Smooth muscle cell (in vitro differentiated cells): ENCODE measurements around the gene ATG7. TPM values are rescaled to one million over a fixed set of nuclear protein-coding genes. Genes with fewer than 3 reads are reported as not detected.

Source experiments
- DNase-seq: peaks from one replicate; lab custom pipeline; 2025; ENCODE audit not compliant: unreplicated experiment; lab: John Stamatoyannopoulos, UW
- H2AFZ ChIP-seq: fragments of 200-600 bp; sonication (generic); 2 replicates; pipeline ENCODE4 v1.6.0; 2016; ENCODE audit warnings: antibody characterized with exemption, low read depth, mild to moderate bottlenecking
- H3F3A ChIP-seq: fragments of 200-600 bp; sonication (generic); 2 replicates; pipeline ENCODE4 v1.6.0; 2017; ENCODE audit warnings: antibody characterized with exemption, low read depth
- H3K27ac ChIP-seq: fragments of 200-600 bp; sonication (generic); 2 replicates; pipeline ENCODE4 v1.5.1; 2016; ENCODE audit warnings: low read depth, mild to moderate bottlenecking
- H3K27me3 ChIP-seq: fragments of 200-600 bp; sonication (generic); 2 replicates; pipeline ENCODE4 v1.6.1; 2016; ENCODE audit warnings: low read depth, mild to moderate bottlenecking
- H3K36me3 ChIP-seq: fragments of 200-600 bp; sonication (generic); 2 replicates; pipeline ENCODE4 v1.5.1; 2016; ENCODE audit warnings: low read depth
- H3K4me1 ChIP-seq: fragments of 200-600 bp; sonication (generic); 2 replicates; pipeline ENCODE4 v1.5.1; 2016; ENCODE audit warnings: low read depth
- H3K4me2 ChIP-seq: fragments of 200-600 bp; sonication (generic); 2 replicates; pipeline ENCODE4 v1.6.0; 2016; ENCODE audit warnings: mild to moderate bottlenecking
- H3K4me3 ChIP-seq: fragments of 200-600 bp; sonication (generic); 2 replicates; pipeline ENCODE4 v1.5.1; 2016; ENCODE audit warnings: mild to moderate bottlenecking
- H3K79me2 ChIP-seq: fragments of 200-600 bp; sonication (generic); 2 replicates; pipeline ENCODE4 v1.6.0; 2016; ENCODE audit warnings: low read depth, mild to moderate bottlenecking
- H3K9ac ChIP-seq: fragments of 200-600 bp; sonication (generic); 2 replicates; pipeline ENCODE4 v1.6.0; 2016; ENCODE audit warnings: low read depth
- H3K9me3 ChIP-seq: fragments of 200-600 bp; sonication (generic); replicated peaks from 2 replicates; pipeline ENCODE4 v1.5.1; 2016; ENCODE audit warnings: low read depth
- H4K20me1 ChIP-seq: fragments of 200-600 bp; sonication (generic); 2 replicates; pipeline ENCODE4 v1.6.0; 2016; ENCODE audit warnings: low read depth
- WGBS: methylation state at CpG from one replicate; pipeline ENCODE4 v1.1.7; 2016; ENCODE audit warnings: low lambda C conversion rate; 5-methylcytosine and 5-hydroxymethylcytosine counted together
- polyA plus RNA-seq: library from polyadenylated mRNA; unstranded; fragments of >200 nt; fragmentation: Nextera tagmentation; extraction: Ambion mirVana; gene quantifications from 2 replicates; pipeline ENCODE4 v1.2.1, GENCODE V29; 2016
- total RNA-seq: library from RNA; depleted of rRNA; stranded (reverse); fragments of >200 nt; gene quantifications from 2 replicates; pipeline ENCODE4 v1.2.3, GENCODE V29; 2014
- TF ChIP-seq, protein P1 (sequence below): fragments of 200-600 bp; sonication (generic); IDR thresholded peaks from 2 replicates; pipeline ENCODE4 v1.5.1; 2017; ENCODE audit warnings: borderline replicate concordance, mild to moderate bottlenecking, antibody characterized with exemption; ENCODE audit not compliant: insufficient read depth, poor library complexity, severe bottlenecking

The ATG7 gene
- total and polyA plus RNA-seq, 2 experiments from 2014 or later: 19.4 to 40.3 TPM

DNA sequence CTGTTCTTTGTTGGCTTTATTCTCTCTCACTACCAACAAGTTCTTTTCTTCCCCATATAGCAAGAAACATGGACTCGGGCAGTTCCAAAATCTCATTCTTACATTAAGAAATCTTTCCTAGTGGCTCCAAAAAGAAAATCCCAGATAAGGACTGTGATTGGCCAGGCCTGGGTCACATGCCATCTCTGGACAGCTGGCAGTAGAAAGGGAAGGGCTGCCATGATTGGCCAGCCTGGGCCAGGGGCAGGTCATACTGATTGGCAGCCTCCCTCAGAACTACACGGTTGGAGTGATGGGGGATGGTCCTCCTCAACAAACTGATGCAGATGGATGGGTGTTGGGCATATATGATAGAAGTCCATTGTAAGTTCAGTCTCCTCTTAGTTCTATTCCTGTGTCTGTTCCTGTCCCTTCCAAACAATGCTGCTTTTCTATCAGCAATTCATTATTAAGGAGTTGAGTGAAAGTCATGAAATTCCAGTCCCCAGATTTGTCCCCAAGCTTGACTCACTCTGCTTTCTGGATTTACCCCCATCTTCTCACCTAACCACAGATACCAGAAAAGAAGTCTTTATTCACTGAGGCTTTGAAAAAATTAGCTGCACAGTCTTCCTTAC, 175.5 kb downstream of the ATG7 start:
- WGBS: 92% methylated on average over 2 of the region's 2 CpGs
- no peaks in the 10 kb centered on the region for H3K79me2 ChIP-seq
- no peak overlapping the region for H3K4me2 ChIP-seq
- peaks cover 4% of the 10 kb centered on the region for H3F3A ChIP-seq
- peaks cover 3% of the 10 kb centered on the region for H3K36me3 ChIP-seq
- no peak for DNase-seq
- no peak overlapping the region for H3K27ac ChIP-seq
- no peak overlapping the region for H3K4me3 ChIP-seq
- H3K4me1 ChIP-seq: peaks cover 1% of the 10 kb centered on the region
- no peak overlapping the region for H2AFZ ChIP-seq
- no peaks in the 10 kb centered on the region for H3K9me3 ChIP-seq
- TF ChIP-seq, protein P1, sequence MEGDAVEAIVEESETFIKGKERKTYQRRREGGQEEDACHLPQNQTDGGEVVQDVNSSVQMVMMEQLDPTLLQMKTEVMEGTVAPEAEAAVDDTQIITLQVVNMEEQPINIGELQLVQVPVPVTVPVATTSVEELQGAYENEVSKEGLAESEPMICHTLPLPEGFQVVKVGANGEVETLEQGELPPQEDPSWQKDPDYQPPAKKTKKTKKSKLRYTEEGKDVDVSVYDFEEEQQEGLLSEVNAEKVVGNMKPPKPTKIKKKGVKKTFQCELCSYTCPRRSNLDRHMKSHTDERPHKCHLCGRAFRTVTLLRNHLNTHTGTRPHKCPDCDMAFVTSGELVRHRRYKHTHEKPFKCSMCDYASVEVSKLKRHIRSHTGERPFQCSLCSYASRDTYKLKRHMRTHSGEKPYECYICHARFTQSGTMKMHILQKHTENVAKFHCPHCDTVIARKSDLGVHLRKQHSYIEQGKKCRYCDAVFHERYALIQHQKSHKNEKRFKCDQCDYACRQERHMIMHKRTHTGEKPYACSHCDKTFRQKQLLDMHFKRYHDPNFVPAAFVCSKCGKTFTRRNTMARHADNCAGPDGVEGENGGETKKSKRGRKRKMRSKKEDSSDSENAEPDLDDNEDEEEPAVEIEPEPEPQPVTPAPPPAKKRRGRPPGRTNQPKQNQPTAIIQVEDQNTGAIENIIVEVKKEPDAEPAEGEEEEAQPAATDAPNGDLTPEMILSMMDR: no peak
- no peak overlapping the region for H3K9ac ChIP-seq
- no peaks in the 10 kb centered on the region for H4K20me1 ChIP-seq
- H3K27me3 ChIP-seq: no peaks in the 10 kb centered on the region

DNA sequence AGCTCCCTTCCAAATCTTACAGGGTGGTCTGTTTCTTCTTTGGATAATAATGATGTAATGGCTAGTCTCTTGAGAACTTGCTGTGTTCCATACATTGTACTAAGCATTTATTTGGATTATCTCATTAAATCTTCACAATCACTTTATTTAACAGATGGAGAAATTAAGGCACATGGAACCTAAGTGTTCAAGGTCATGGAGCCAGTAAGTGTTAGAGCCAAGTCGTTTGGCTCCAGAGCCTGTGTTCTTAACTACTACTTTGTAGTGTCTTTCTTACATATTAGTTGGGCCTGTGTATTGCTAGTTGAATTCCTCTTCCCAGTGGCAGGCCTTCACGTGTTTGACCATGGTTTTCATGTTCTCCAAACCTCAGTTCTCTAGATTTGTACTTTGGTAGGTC, 177.8 kb downstream of the ATG7 start:
- TF ChIP-seq, protein P1: no peak
- H3K4me3 ChIP-seq: no peak overlapping the region

DNA sequence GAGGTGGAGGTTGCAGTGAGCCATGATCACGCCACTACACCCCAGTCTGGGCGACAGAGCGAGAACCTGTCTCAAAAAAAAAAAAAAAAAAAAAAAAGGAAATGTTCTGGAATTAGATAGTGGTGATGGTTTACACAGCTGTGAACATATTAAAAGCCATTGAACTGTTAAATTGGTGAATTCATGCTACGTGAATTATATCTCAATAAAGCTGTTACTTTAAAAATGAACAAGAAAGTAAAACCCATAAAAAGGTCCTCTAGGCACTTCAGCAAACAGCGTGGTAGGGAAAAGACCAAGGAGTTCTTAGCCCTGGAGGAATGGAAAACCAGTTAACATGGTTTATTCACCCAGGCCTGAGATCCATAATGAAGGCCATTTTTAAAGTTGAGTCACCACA, 180.1 kb downstream of the ATG7 start:
- Histone ChIP-seq H3K4me2 (no peak overlapping the region), H3K9ac (no peak overlapping the region), H3K36me3 (no peaks in the 10 kb centered on the region), H4K20me1 (no peaks in the 10 kb centered on the region), H3K4me3 (no peak overlapping the region), H3K9me3 (no peaks in the 10 kb centered on the region), H3K4me1 (peaks cover 16% of the 10 kb centered on the region), H3F3A (peaks cover 8% of the 10 kb centered on the region), H3K27me3 (no peaks in the 10 kb centered on the region), H3K27ac (peak overlapping the region; percentile 79), H3K79me2 (no peaks in the 10 kb centered on the region), H2AFZ (no peak overlapping the region)
- no peak for DNase-seq
- 93% methylated on average over 5 of the region's 5 CpGs for WGBS
- TF ChIP-seq, protein P1: no peak

More for the DNA sequence above, 177.8 kb downstream of the ATG7 start:
- 90% methylated on average over 2 of the region's 2 CpGs for WGBS
- no peak overlapping the region for H3K9ac ChIP-seq
- no peaks in the 10 kb centered on the region for H3K27me3 ChIP-seq
- H2AFZ ChIP-seq: no peak overlapping the region
- H3K4me2 ChIP-seq: no peak overlapping the region
- H3K36me3 ChIP-seq: peaks cover 3% of the 10 kb centered on the region
- no peaks in the 10 kb centered on the region for H3K79me2 ChIP-seq
- peaks cover 8% of the 10 kb centered on the region for H3F3A ChIP-seq
- no peak overlapping the region for H3K27ac ChIP-seq
- no peak for DNase-seq
- peaks cover 16% of the 10 kb centered on the region for H3K4me1 ChIP-seq
- H3K9me3 ChIP-seq: no peaks in the 10 kb centered on the region
- no peaks in the 10 kb centered on the region for H4K20me1 ChIP-seq
